ENCODE data around the gene SARS1.
"Not testable (repeated sequence)": the region's sequence is repeated elsewhere in the genome, so short reads cannot be mapped to it uniquely, and the experiment has no call there.

SARS1 gene

DNA sequence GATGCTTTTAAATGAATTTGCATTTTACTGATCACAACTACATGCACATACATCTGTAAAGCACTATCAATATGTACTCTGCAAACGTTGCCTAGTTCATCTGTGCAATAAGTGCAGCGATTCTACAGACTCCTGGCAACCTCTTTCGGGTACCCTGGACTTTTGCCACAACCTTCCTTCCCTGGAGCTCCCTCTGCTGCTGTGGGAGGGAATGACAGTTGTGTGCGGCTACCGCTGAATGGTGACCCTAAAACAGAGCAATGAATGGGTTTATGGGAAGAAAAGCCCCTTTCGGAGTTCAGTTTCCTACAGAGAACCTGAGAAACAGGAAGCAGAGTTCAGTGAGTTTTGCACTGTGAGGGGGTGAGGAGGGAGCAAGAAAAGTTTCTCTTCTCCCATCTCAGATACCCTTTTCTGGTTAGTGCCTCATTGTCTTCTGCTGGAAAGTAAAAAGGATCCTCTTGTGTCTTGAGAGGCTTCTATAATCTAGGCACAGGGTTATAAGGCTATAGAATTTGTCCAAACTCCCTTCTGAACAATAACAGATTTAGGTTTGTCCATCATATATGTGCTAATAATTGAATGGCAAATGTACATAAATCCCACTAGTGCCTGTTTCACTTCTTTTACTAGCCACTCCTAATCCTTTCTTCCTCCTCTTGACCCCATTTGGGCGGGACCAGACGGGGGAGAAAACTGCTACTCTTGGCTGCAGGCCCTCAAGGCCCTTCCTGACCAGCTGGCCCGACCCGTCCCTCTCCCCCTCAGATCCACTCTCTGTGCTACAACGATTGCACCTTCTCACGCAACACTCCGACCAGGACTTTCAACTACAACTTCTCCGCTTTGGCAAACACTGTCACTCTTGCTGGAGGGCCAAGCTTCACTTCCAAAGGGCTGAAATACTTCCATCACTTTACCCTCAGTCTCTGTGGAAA is 19.8 kb upstream of the SARS1 start:
- peak; percentile 23 for DNase-seq (ENCODE audit: low spot score)

DNA sequence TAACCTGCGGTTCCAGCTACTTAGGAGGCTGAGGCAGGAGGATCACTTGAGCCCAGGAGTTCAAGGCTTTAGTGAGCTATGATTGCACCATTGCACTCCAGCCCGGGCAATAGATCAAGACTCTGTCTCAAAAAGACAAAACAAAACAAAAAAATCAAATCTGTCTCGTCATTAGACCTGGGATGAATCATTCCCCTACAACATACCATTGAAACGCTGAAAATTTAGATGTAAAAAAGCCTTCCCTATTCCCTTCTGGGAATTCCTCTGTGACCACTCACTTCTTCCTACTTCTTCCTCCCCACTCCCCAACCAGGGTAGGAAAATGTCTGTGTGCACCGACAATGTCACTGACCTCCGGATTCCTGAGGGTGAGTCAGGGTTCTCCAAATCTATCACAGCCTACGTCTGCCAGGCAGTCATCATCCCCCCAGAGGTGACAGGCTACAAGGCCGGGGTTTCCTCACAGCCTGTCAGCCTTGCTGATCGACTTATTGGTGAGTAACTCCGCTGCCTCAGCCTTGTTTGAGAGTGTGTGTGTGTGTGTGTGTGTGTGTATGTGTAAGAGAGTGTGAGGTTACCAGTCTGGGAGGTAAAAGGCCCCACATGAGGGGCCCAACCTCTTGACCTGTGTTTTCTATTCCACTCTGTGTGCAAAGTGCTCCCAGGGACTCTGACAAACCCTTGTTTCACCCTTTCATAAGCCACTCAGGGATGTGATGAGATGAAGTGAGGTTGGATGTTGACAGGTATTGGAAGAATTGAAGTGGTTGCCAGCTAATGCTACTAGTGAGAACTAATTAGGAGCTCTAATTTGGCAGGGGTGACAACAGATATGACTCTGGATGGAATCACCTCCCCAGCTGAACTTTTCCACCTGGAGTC is 16.3 kb upstream of the SARS1 start:
- DNase-seq (ENCODE audit: low spot score): no peak

DNA sequence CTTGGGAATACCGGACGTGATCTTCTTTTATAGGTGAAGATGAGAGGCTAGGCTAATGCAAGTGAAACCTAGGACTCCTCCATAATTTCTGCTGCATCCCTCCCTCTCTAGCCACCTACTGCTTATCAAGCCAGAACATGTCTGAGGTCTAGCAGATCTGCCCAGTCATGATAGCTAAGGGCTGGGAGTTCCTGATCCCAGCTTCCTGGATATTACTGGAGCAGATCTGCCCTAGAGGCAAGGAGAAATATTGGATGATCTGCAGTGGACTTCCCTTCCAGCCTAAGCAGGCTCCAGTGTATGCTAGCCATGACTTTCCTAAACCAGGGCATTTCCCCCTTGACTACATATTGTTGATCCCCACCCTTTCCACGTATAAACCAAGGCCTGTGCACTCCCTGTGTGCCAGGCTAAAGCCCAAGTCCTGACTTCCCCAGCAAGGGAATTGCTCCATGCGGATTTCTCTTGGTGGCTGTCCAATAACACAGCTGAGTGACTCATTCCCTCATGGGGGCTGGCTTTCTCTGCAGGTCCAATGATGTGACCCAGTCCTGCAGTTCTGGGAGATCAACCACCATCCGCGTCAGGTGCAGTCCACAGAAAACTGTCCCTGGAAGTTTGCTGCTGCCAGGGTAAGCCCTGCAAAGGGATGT is 15.5 kb upstream of the SARS1 start:
- no peak for DNase-seq (ENCODE audit: low spot score)

DNA sequence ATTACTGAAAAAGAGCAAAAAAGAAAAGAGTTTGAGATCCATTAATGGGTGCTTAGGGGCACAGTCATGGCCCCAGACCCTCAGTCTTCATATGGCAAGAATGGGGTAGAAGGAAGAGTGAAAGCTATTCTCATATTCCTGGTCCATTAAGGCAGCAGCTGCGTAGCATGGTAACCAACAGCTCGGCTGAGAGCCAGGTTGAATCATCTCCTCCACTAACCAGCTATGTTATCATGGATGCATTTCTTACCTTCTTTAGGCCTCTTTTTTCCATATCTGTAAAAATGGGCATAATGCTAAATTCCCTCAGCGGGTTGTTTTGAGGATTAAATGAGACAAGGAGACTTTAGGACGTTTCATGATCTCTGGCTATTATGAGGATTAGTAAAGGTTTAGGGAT is 15.0 kb upstream of the SARS1 start:
- no peak for DNase-seq (ENCODE audit: low spot score)

DNA sequence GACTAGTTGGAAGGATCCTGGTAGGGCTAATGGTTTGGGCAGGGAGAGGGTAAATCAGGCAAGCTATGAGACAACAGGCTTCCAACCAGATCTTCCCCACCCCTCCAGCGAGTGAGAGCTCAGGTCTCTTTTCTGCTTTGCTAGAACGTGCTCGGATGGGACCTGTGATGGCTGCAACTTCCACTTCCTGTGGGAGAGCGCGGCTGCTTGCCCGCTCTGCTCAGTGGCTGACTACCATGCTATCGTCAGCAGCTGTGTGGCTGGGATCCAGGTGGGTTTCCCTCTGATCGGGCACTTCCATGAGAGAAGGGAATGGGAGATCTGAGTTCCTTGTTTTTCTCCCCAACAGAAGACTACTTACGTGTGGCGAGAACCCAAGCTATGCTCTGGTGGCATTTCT is 14.0 kb upstream of the SARS1 start:
- no peak for DNase-seq (ENCODE audit: low spot score)

DNA sequence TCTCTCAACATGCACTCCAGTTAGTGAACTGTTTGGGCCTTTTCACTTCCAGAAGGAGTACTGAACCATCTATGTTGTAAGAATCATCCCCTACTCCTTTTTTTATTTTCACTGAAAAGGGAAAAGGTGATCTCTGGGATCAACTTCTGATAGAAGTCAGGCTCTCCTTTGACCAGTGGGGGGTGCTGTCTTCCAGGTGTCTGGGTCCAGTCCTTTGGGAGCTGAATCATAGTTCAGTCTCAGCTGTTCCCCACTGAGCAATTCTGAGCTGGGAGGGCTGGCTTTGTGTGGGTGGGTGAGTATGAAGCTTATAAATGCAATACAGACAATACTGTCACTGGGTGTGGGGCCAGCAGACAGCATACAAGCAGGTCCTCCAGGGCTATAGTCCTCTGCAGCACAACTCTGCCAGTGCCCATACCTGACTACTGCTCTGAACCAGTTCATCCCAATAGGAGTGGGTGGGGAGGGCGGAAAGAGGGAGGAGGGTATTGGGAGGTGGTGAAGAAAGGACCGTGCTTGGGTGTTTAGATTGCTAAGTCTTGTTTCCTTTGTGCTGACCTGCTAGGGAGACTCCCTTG is 12.5 kb upstream of the SARS1 start:
- peak; percentile 45 for DNase-seq (ENCODE audit: low spot score)

DNA sequence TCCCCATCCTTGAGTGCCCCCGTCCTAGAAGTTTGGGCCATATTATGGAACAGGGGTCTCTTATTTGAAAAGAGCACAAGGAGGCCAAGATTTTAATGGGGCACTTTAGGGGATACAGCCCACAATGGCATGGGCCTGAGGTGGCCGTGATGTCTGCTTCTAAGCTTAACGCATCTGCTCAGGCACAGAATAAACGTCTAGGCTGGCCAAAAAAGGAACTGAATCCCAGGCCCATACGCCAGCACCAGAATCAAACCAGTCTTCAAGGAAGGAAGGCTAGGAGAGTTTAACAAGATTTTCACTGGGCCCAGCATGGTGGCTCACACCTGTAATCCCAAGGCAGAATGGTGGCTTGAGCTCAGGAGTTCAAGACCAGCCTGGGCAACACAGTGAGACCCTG is 9.2 kb upstream of the SARS1 start:
- DNase-seq (ENCODE audit: low spot score): no peak

DNA sequence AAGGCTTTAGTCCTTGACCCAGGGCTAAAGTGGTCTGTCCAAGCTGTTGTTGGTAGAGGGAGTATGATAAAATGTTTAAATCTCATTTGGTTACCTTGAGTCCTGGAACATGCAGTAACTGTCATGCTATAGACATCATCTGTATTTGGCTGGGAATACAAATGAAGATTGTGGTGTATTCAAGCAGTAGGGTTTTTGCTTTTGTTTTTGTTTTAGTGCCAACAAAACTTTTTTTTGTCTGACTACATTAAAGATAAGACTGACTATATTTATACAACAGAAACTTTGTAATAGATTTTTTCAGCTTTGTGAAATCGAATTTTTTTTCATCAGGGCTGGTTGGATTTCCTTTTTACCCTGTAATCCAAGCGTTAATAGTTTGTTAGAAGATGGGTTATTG is 7.4 kb upstream of the SARS1 start:
- no peak for DNase-seq (ENCODE audit: low spot score)

DNA sequence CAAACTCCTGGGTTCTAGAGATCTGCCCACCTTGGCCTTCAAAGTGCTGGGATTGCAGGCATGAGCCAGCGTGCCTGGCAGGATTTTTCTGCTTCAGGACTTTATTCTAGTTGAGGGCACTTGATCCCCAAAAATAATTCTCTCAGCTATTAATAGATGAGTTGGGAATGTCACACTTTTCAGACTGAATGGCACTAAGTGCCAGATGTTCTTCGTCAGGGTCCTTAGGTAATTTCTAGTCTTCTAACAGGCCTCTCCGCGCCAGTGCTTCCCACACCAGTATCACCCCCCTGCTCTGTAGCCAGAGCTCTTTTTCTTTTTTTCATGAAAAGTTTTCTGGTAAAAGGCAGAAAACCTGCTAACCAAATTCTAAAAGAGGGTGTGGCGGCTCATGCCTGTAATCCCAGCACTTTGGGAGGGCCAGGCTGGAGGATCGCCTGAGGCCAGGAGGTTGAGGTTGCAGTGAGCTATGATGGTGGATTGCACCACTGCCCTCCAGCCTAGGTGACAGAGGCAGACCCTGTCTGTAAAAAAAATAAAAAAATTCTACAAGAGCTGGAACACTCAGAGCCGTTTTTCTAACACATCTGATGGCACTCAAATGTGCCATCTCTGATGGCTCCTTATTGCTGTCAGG is 6.1 kb upstream of the SARS1 start:
- no peak for DNase-seq (ENCODE audit: low spot score)

DNA sequence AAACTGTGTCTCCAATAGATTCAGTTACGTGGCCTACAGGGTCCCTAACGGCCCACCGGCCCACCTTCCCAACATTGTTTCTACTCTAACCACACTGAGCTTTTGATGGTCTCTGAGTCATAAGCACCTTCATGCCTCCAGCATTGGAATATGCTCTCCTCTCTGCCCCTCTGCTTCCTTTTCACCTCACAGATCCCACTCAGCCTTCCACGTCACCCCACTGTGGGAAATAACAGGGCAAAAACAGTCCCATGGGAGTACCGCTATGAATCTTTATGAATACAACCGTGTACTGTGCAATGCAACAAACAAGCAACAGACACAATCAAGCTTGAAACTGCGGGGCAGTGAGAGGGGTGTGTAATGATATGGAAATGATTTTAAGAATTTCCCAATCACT is 5.3 kb upstream of the SARS1 start:
- no peak for DNase-seq (ENCODE audit: low spot score)

DNA sequence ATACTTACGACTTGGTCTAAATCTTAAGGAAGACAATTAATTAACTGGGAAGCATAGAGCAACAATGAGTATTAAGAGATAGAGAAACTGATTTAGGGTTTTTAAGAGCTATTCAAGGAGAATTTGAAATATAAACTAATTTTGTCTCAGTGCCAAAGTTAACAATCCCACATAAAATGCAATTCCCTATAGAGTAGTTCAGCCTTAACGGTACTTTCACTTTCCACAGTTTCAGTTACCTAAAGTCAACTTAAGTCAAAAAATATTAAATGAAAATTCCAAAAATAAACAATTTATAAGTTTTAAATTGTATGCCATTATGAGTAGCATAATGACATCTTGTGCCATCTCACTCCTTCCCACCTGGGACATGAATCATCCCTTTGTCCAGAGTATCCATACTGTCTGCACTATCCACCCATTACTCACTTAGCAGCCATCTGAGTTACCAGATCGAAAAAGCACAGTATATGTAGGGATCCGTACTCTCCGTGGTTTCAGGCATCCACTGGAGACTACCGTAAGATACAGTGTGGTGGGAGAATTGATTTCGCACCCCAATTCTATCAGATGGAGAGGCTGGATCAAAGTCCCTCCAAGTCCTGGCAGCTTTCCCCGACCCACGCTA is 4.8 kb upstream of the SARS1 start:
- no peak for DNase-seq (ENCODE audit: low spot score)

DNA sequence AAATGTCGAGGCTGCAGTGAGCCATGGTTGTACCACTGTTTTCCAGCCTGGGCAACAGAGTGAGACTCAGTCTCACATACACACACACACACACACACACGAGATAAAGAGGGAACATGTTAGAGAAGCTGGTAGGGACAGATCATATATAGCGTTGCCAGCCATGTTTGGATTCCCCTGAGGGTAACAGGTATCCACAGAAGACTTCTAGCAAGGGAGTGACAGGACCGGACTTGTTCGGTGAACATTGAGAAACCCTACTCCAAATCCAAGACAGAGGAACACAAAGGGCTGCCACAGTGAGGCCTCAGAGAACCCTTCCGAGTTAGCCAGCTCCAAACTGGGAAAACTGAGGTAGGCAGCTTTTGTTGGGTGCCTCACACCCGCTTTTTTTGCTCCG is 3.7 kb upstream of the SARS1 start:
- DNase-seq (ENCODE audit: low spot score): no peak

DNA sequence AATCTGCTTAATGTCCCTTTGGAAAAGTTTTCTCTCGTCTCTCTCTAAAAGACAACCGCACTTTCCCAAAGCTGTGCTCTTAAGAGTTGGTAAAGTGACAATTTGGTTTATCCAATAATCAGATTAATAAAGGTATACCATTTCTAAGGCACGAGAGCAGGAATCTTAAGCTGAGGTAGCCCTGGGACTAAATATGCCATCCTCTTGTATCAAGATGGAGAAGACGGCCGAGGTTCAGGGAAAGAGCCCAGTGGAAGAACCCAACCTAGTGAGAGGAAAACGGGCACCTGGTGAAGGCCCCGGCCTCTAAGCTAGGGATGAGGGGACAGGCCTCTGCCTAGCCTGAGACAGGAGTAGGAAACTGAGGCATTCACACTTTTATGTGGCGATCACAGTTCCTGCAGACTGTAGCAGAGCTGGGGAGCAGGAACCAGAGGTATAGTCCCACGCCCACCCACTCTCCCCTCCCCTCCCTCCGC is 334 bp upstream of the SARS1 start:
- no peak for DNase-seq (ENCODE audit: low spot score)

DNA sequence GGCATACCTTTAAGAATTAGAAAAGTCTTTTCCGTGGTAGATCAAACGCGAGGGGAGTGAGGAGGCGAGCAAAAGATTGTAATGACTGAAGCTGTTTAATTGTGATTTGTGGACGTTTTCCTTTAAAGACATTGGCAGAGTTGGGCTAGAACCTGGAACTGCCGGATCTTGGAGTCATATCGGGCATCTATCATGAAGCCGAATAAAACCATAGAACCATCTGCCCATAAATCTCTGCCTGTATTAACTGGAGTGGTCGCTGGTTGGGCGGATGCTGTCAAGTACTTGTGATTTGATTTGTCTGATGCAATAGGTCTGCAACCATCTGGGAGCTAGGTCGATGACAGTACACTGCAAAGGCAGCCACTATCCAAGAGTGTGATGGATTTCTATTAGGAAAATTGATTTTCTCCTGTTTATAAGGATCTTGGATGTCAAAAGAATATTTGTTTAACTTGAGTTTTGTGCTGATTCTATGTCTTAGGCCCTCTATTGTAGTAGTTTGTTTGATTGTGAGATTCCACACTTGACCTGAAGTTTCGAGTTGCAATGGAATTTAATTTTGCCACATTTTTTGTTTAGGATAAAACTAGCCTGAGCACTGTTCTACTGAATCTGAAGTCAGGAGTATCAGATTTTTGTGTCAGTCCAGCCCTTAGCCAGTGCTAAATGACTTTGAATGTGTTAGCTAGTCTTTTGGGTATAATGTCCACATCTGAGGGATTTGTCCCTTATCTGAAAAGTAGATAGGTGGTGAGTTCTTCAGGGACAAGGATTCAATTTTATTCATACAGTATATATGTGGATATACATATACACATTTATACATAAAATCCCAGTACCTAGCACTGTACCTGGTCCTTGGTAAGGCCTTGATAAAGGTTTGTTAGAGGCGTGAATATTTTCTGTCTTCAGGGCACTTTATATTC is 1.2 kb downstream of the SARS1 start:
- peak; percentile 66 for DNase-seq (ENCODE audit: low spot score)

DNA sequence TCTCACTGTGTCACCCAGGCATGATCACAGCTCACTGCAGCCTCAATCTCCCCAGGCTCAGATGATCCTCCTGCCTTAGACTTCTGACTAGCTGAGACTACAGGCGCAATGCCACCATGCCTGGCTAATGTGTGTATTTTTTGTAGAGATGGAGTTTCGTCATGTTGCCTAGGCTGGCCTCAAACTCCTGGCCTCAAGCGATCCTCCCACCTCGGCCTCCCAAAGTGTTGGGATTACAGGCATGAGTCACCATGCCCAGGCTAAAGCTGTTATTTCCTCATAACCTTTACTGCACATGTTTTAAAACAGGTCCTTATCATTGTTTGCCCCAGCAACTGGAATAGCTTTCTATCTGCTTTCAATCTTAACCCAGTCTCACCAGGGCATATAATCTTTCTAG is 2.9 kb downstream of the SARS1 start:
- no peak for DNase-seq (ENCODE audit: low spot score)

DNA sequence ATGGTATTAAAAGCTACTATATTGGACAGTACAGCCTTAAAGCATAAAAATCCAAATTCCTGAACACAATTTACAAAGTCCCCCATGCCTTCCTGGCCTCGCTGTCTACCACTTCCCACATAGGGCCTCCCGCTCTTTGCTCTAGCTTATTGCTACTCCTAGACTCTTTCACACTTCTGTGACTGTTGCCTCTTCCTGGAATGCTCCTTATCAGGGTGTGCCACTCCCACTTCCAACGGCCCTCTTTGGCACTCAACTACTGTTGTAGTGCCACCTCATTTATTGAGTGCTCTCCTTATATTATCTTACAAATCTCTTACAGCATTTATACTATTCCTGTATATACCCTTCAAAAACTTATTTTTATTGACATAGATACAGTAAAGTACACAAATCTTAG is 4.8 kb downstream of the SARS1 start:
- DNase-seq (ENCODE audit: low spot score): no peak

DNA sequence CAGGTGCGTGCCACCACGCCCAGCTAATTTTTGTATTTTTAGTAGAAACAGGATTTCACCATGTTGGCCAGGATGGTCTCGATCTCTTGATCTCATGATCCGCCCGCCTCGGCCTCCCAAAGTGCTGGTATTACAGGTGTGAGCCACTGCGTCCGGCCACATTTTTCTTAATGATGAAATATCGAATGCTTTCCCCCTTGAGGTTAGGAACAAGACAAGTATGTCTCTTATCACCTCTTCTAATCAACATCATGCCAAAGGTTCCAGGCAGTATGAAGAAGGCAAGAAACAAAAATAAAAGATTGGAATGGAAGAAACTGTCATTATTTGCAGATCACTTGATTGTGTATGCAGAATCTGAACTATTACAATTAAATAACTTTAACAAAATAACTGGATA is 7.5 kb downstream of the SARS1 start:
- DNase-seq (ENCODE audit: low spot score): not testable (repeated sequence)

DNA sequence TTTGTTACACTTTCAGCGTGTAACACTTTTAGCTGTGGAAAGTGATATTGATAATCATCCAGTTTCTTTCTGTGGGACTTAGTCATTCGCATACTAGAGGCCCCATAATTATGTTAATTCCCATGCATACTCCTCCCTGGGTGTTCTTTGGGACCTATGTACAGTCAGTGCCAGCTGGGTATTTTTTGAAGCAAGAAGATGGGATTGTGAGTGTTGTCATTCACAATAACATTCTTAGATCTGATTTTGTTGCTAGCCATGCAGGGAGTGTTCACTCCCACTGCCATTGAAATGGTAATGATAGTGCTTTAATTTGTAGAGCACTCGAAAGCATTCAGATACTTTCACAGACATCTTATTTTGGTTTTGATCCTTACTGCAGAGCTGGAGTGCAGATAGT is 11.6 kb downstream of the SARS1 start:
- no peak for DNase-seq (ENCODE audit: low spot score)

DNA sequence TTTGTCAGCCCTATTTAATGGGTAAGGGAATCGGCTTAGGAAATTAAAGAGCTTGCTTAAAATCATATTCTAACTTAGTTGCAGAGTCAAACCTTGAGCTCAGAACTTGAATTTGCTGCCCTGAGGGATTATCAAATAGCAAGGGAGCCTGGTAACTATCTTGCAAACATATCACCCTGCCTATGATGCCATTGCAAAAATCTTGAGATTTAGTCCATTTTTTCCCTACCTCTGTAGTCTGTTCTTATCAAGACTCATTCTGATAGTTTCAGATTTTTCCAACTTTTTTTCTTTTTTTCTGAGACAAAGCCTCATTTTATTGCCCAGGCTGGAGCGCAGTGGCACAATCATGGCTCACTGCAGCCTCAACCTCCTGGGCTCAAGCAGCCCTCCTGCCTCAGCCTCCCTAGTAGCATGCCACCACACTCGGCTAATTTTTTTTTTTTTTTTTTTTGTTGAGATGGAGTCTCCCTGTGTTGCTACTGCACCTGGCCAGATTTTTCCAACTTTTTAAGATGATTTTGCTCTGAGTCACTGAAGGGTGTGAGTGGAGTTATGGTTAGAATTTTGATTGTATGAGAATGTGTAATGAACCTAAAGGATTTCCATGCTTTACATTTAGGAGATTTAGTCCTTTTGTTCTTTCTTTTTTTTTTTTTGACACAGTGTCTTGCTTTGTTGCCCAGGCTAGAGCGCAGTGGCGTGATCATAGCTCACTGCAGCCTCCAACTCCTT is 12.2 kb downstream of the SARS1 start:
- no peak for DNase-seq (ENCODE audit: low spot score)
